Left colon (tissue), 2 donors: ENCODE measurements around the gene UBR4. TPM values are rescaled to one million over a fixed set of nuclear protein-coding genes. Genes with fewer than 3 reads are reported as not detected.

Experiments
- ATAC-seq: fragments of 200-7000 bp; cut with Tn5 transposase; one replicate; pipeline ENCODE4 v1.9.1; 2020; ENCODE audit warnings: mild to moderate bottlenecking, moderate library complexity
- DNase-seq, 2 donors: peaks; one replicate each; pipeline ENCODE4 v3.0.0-alpha.2; 2020
- intact Hi-C, 2 donors: fragments of 100-400 bp; cut with DNase I in 1 of 2; cut with micrococcal nuclease in 1 of 2; formaldehyde crosslinking; loops; one replicate each; pipeline versions ENCODE4 v1.11.2 to v1.14.0; 2022; cut with DNase I, micrococcal nuclease
- total RNA-seq, 2 donors: library from RNA; stranded (reverse); fragmentation: NEBNext Ultra II Directional; extraction: Animal tissue kit (Norgen Biotek cat#: 25700); gene quantifications; one replicate each; pipeline ENCODE4 v1.2.1, GENCODE V29; 2021
- donor health status: DM: no; HTN: no; CAD: no.
- donor health status: DM: yes; HTN: yes; CAD: no.

The UBR4 gene
- total RNA-seq, 2 donors from 2014 or later = 103 to 114 TPM

DNA sequence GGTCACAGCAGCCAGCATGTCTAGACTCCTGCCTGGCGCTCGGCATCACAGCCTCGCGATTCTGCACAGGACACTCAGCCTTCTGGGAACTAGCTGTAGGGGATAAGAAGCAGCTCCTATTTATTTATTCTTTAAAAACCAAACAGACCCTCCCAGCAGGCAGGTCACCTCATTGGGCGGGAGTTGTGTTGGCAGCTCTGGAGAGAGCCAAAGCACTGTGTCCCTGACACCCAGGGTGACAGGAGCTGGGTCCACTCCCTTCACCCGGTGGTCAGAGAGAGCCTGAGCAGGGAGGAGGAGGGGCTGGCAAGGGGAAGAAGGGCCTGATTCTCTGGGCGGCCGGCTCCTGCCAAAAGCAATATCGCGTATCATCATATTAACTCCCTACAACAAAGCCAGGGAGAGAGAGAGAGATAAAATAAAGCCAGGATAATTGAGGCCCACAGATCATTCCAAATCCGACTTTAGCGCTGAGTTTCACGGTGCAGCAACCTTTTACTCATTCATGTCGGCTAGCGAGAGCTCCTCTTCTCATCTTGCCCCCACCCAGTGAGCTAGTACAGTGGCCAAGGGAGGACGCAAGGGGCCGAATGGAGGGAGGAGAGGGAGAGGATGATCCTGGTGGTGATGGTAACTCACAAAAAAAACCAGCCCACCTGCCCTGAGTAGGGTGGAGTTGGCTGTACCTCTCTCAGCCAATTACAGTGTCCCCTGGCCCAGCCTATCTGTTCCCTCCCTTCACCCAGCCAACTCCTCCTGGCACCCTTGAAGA lies 173.8 kb downstream of the UBR4 start:
- DNase-seq (no peak), ATAC-seq (no peak)
- intact Hi-C loops = no loop called here

GRCh38 chr1:19035377-19036040 lies 174.6 kb downstream of the UBR4 start:
- peak; percentile 93 for ATAC-seq
- intact Hi-C loops = no loop called here
- DNase-seq = no peak

DNA sequence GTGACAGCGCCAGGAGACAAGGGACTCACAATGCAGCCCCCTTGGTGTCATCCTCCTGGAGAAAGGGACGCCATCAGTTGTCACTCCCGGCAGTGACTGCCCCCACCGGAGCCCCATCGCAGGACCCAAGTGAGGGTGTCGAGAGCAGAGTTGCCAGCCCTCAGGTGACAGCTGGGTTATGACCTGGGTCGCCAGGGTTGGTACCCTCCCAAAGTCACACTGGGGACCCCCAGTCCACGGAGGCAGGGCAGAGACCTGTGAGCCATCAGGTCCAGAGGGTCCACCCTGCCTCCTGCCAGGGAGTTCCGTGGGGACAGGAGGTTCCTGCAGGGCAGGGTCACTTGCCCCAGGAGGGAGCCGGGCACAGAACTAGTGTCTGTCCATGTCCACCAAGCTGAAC lies 175.3 kb downstream of the UBR4 start:
- ATAC-seq (no peak), DNase-seq (no peak)
- intact Hi-C loops = no loop called here

- intact Hi-C loops = no loop called here
- DNase-seq = no peak
- ATAC-seq = no peak
Observed at GRCh38 chr1:19033926-19034680, 176.0 kb downstream of the UBR4 start.

DNA sequence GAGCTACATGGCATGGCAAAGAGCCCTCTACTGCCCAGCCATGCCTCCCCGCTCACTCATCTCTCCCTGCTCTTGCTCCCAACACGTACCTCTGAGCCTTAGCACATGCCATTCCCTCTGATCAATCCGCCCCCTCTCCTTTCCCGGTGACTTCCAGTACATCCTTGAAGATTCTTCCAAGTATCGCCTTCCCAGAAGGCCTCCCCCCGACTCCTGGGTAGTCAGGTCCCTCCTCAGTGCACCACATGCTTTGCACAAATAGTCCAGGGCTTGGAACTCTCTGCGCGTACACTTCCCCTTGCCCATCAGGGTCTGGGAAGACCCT lies 176.6 kb downstream of the UBR4 start:
- intact Hi-C loops = no loop called here
- DNase-seq (no peak), ATAC-seq (no peak)

- ATAC-seq = no peak
- no peak for DNase-seq
- intact Hi-C loops = no loop called here
Observed at GRCh38 chr1:19032701-19033514, 177.2 kb downstream of the UBR4 start.

GRCh38 chr1:19032413-19032695 lies 177.7 kb downstream of the UBR4 start:
- no peak for DNase-seq
- no peak for ATAC-seq
- intact Hi-C loops = no loop called here

DNA sequence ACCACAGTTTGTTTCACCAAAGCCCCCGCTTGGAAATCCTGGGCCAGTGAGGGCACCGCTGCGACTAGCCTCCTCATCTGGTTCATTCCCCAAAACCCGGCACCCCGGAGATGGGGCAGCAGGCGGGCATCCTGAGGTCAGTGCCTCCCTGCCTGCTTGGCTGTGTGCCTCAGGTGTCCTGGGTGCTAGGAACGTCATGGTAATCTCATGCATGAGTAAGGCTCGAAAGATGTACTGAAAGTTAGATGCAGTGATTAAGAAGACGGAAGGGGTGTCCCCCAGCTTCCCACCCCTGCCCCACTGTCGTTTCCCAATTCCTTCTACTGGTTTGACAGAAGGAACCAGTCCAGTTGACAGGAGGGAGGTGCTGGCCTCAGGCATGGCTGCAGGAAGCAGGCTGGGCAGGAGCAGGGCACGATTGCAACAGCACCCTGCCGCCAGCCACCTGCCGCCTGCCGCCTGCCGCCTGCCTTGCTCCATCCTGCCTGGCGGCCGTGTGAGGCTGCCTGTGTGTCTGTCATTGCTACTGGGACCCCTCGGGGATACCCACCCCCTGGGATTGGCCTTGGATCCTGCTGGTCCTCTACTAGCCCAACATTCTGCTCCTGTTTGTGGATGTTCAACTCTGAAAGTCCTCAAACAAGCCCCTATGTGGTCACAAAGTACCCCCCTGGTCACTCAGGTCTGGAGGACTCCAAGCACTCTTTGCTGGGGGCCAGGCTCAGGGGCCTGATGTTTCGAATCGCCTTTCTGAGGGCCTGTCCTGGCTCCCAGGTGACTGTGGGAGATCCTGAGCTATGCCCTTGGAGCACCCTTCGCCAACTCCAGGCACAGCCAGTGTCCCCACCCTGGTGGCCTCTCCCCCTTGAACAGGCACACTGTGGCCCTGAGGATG lies 180.6 kb downstream of the UBR4 start:
- intact Hi-C loops = no loop called here
- ATAC-seq = peak; percentile 72
- DNase-seq = no peak

DNA sequence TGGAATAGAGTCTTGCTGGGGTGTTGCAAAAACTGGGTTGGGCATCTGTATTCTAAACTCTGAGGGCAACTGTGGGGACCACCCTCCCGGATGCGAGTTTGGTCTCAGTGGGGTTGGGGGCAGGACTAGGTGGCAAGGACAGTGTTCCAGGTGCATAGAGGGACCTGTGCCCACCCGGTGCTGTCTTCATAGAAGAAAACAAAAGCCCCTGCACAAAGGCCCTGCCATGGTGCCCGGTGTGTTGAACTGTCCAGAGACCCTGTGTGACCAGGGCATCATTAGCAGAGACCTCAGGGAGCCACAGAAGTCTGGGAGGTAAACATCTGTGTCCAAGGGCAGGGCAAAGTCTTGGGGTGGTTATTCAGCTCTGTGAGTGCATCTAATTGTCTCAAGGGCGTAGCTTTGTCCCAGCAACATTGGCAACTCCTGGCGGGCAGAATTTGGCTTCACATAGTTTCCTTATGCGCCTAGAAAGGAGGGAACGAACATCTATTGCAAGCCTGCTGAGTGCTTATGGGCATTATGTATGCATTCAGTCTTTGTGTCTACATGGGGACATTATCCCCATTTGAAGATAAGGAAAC lies 181.4 kb downstream of the UBR4 start:
- intact Hi-C loops = no loop called here
- DNase-seq (no peak), ATAC-seq (peak; percentile 49)

DNA sequence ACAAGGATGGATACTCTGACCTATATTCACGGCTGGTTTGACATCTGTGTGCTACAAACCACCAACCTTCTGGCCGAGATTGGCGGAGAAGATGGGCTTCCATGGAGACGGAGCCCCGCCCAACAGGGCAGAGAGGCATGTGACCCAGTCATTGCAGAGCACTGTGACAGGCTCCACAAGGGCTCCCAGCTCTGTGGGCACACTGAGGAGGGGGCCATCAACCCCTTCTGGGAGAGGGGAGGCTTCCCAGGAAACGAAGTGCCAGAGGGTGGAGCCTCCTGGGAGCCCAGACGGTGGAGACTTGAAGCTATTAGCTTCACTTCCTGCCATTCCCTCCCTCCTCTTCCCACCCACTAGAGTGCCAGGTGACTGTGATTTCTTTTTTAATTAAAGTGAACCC lies 182.0 kb downstream of the UBR4 start:
- intact Hi-C loops = no loop called here
- ATAC-seq (peak; percentile 74), DNase-seq (no peak)

Other genes starting within 250 kb of the UBR4 start
- gene EMC1, start 41.3 kb upstream of the UBR4 start, total RNA-seq = 10 to 100 TPM; 33.2 to 41.1 TPM
- gene MRTO4, start 41.5 kb upstream of the UBR4 start, total RNA-seq = 10 to 100 TPM; 16.3 to 18.5 TPM
- gene AKR7A3, start 78.5 kb upstream of the UBR4 start, total RNA-seq = 10 to 100 TPM; 92.5 to 94.3 TPM
- 100 to 1,000 TPM in 1 of 2 donors, 10 to 100 TPM in 1; 98.7 to 104 TPM for gene AKR7A2, start 101.9 kb upstream of the UBR4 start, total RNA-seq
- gene SLC66A1, start 102.1 kb upstream of the UBR4 start, total RNA-seq = 10 to 100 TPM; 13.7 to 16.1 TPM